Testis (tissue), 3 donors: ENCODE results near the gene SCMH1. TPM values are rescaled to one million over a fixed set of nuclear protein-coding genes. Genes with fewer than 3 reads are reported as not detected.

Experiments used
- DNase-seq: peaks from one replicate; pipeline ENCODE4 v3.0.0-alpha.2; 2019
- H3K27ac ChIP-seq, 2 donors: fragments of 200-600 bp; sonication (generic); one replicate each; pipeline ENCODE4 v1.5.1; 2019
- H3K27me3 ChIP-seq: fragments of 200-600 bp; sonication (generic); one replicate; pipeline ENCODE4 v1.5.1; 2019
- H3K36me3 ChIP-seq: fragments of 200-600 bp; sonication (generic); one replicate; pipeline ENCODE4 v1.5.1; 2017; ENCODE audit warnings: low read depth; ENCODE audit errors: missing control alignments
- H3K4me1 ChIP-seq: fragments of 200-600 bp; sonication (generic); one replicate; pipeline ENCODE4 v1.5.1; 2019
- H3K4me3 ChIP-seq, 2 donors: fragments of 200-600 bp; sonication (generic); one replicate each; pipeline ENCODE4 v1.5.1; 2017 to 2019
- H3K9me3 ChIP-seq: fragments of 200-600 bp; sonication (generic); one replicate; pipeline ENCODE4 v1.5.1; 2017
- CTCF ChIP-seq, 3 experiments: fragments of 450-650 bp in 2 of 3; fragments of 200-600 bp in 1 of 3; sonication (generic) in 1 of 3; IDR thresholded peaks; one replicate each; pipeline ENCODE4 v1.5.1; 2016 to 2019; ENCODE audit warnings: antibody characterized with exemption in 3 of 3, mild to moderate bottlenecking in 2 of 3, moderate library complexity in 1 of 3
- POLR2A ChIP-seq: fragments of 450-650 bp; IDR thresholded peaks from one replicate; pipeline ENCODE4 v1.6.1; 2017; ENCODE audit warnings: antibody characterized with exemption, mild to moderate bottlenecking, moderate library complexity
- WGBS, 2 donors: methylation state at CpG; one replicate each; pipeline ENCODE4 v1.1.5; 2018; 5-methylcytosine and 5-hydroxymethylcytosine counted together
- intact Hi-C: fragments of 100-400 bp; cut with DNase I; formaldehyde crosslinking; loops from one replicate; pipeline ENCODE4 v1.15.1; 2023; ENCODE audit warnings: low total_unique reads
- polyA plus RNA-seq: library from polyadenylated mRNA; stranded (reverse); fragments of 350-450 nt; fragmentation: Illumina TruSeq; extraction: RNeasy Lipid Tissue Mini Kit (QIAGEN cat#74804); gene quantifications from one replicate; pipeline ENCODE4 v1.2.3, GENCODE V29; 2014; ENCODE audit warnings: low read depth, low replicate concordance; ENCODE audit not compliant: insufficient read depth
- total RNA-seq, 2 donors: library from RNA; depleted of rRNA; stranded (reverse); fragments of >200 nt; gene quantifications; one replicate each; pipeline ENCODE4 v1.2.3, GENCODE V29; 2016

SCMH1 gene
- total and polyA plus RNA-seq, 3 donors from 2014 or later: 60.8 to 79.7 (median 79.0) TPM

GRCh38 chr1:41023279-41023990, 218.7 kb downstream of the SCMH1 start:
- Histone ChIP-seq H3K4me3 (no peak overlapping the region), H3K27ac (no peak overlapping the region), H3K4me1 (peaks cover 5% of the 10 kb centered on the region), H3K9me3 (no peaks in the 10 kb centered on the region), H3K27me3 (no peaks in the 10 kb centered on the region), H3K36me3 (no peaks in the 10 kb centered on the region)
- TF ChIP-seq POLR2A (no peak), CTCF (IDR thresholded peaks at IDR 0.05) (no peak)
- DNase-seq: no peak
- intact Hi-C loops: no loop called here
- WGBS, 2 donors: 97 to 100% methylated on average over 2 to 5 of the region's 5 CpGs

DNA sequence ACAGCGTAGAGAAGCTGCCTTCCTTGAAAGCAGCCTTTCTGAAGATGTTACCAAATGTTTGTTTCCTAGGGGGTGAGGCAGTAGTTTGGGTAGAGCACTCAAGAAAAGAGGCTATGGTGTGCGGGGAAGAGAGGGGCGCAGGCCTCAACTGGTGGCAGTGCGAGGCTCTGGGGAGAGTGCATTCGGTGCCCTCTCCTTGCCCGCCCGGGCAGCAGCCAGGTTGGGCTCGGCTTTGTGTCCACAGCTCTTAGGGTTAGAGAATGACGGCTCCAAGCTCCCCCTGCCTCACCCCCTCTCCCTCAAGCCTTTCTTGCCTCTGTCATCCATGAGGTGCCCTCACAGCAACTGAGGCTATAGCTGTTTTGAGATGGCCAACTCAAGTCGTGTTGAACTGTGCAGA, 219.7 kb downstream of the SCMH1 start:
- Histone ChIP-seq H3K36me3 (no peaks in the 10 kb centered on the region), H3K4me1 (peaks cover 5% of the 10 kb centered on the region), H3K27ac (no peak overlapping the region), H3K27me3 (no peaks in the 10 kb centered on the region), H3K9me3 (no peaks in the 10 kb centered on the region), H3K4me3 (no peak overlapping the region)
- WGBS, 2 donors: 89 to 97% methylated on average over 10 of the region's 10 CpGs
- TF ChIP-seq CTCF (IDR thresholded peaks at IDR 0.05) (no peak), POLR2A (no peak)
- intact Hi-C loops: no loop called here
- DNase-seq: no peak

DNA sequence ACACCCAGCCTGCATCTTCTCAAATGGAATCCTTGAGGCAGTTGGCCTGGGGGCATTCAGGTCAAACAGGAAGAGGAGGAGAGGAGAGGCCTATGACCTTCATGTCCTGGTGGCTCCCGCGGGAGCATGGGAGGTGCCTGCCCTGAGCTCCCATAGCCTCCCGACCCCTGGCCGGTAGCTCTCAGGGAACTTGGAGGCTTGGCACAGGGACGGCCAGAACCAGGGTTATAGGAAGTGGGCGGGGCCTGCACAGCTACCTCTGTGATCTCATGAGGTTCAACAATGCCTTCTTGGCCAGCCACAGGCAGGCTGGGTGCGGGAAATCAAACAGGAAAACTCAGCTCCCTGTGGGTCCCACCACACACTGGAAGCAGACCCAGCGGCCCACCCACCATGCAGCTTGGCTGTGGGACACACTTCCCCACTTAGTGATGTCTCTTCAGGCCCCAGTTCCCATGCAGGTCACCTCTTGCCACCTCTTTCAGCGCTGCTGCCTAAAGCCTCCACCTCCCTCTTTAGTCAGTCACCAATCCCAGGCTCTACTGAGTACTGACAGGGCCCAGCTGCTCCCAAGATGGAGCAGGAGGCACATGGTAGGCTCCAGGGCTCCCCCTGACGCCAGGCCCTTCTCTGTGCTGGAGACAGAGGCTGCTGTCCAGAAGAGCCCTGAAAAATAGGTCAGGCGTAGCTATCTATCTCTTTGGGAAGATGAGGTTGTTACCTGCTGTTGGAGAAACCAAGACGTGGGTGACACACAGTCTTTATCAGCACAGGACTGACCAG, 220.4 kb downstream of the SCMH1 start, which contains the start of gene SLFNL1:
Gene SLFNL1, minus strand, starts transcription at position 200 of the 783 bp plus-strand sequence. CDS start 1,065 bp downstream, outside the sequence.
- intact Hi-C loops: no loop called here
- no peaks in the 10 kb centered on the region for H3K36me3 ChIP-seq
- H3K4me3 ChIP-seq: no peak within 1 kb of the TSS
- no peak within 1 kb of the TSS for H3K27ac ChIP-seq
- no peaks in the 10 kb centered on the region for H3K9me3 ChIP-seq
- TF ChIP-seq CTCF (IDR thresholded peaks at IDR 0.05) (no peak), POLR2A (no peak)
- peaks cover 5% of the 10 kb centered on the region for H3K4me1 ChIP-seq
- 61 to 62% methylated on average over 10 to 12 of the region's 12 CpGs for WGBS, 2 donors
- no peaks in the 10 kb centered on the region for H3K27me3 ChIP-seq
- DNase-seq: peak; percentile 21

GRCh38 chr1:41020654-41021053, 221.5 kb downstream of the SCMH1 start:
- Histone ChIP-seq H3K27me3 (no peaks in the 10 kb centered on the region), H3K9me3 (no peaks in the 10 kb centered on the region), H3K27ac (no peak overlapping the region), H3K4me3 (no peak overlapping the region), H3K4me1 (peaks cover 5% of the 10 kb centered on the region), H3K36me3 (no peaks in the 10 kb centered on the region)
- WGBS, 2 donors: 74 to 75% methylated on average over 2 to 3 of the region's 3 CpGs
- TF ChIP-seq POLR2A (no peak), CTCF (IDR thresholded peaks at IDR 0.05) (no peak)
- DNase-seq: no peak
- intact Hi-C loops: no loop called here
